NB4 (cell line): Measurements from ENCODE around the gene PCDH11Y.
"Not testable (repeated sequence)": the region's sequence is repeated elsewhere in the genome, so short reads cannot be mapped to it uniquely, and the experiment has no call there.

Experiments used
- CTCF ChIP-seq: IDR thresholded peaks from one replicate; pipeline ENCODE4 v1.5.1; 2012; ENCODE audit warnings: low read depth, low read length
- MAX ChIP-seq: IDR thresholded peaks from 2 replicates; pipeline ENCODE4 v1.6.1; 2011; ENCODE audit warnings: low read depth, low read length

GRCh38 chrY:4967894-4968293 is 32.2 kb upstream of the PCDH11Y start:
- TF ChIP-seq MAX, CTCF: not testable (repeated sequence)
